K562 (cell line): ENCODE results near the gene PIGM. TPM values are rescaled to one million over a fixed set of nuclear protein-coding genes. Genes with fewer than 3 reads are reported as not detected.

Source experiments
- BCOR ChIP-seq: fragments of 450-650 bp; IDR thresholded peaks from 2 replicates; pipeline ENCODE4 v1.6.1; 2016
- CBX8 ChIP-seq: fragments of 200-600 bp; sonication (generic); IDR thresholded peaks from 2 replicates; pipeline ENCODE4 v1.6.1; 2012; ENCODE audit warnings: borderline replicate concordance, mixed run types, low read depth, mild to moderate bottlenecking, moderate library complexity, mixed read lengths, low read length, control low read depth, inconsistent platforms; ENCODE audit not compliant: poor library complexity, severe bottlenecking; ENCODE audit errors: extremely low read depth
- EP300 ChIP-seq: IDR thresholded peaks from 2 replicates; pipeline ENCODE4 v1.6.1; 2012; ENCODE audit warnings: low read length, improper control_type of control experiment
- ERF ChIP-seq: fragments of 450-650 bp; formaldehyde crosslinking; IDR thresholded peaks from 2 replicates; pipeline ENCODE4 v1.4.0; 2020; ENCODE audit warnings: mild to moderate bottlenecking, mixed read lengths
- ETV1 ChIP-seq: fragments of 450-650 bp; conservative IDR thresholded peaks from 2 replicates; pipeline ENCODE4 v1.6.1; 2016; ENCODE audit warnings: missing genetic modification characterization, control low read depth, low read depth, missing compliant biosample characterization
- KDM4B ChIP-seq, 2 experiments: fragments of 450-650 bp in 1 of 2; sonication (generic) in 1 of 2; IDR thresholded peaks; 2 replicates each; pipeline ENCODE4 v1.6.1; 2016 to 2017; ENCODE audit warnings: borderline replicate concordance in 2 of 2, antibody characterized with exemption in 1 of 2, low read depth in 1 of 2, mild to moderate bottlenecking in 1 of 2
- KLF16 ChIP-seq: IDR thresholded peaks from 2 replicates; pipeline ENCODE4 v1.6.1; 2016; ENCODE audit warnings: antibody characterized with exemption
- KLF6 ChIP-seq: fragments of 250-450 bp; sonication (Bioruptor Pico); IDR thresholded peaks from 2 replicates; pipeline ENCODE4 v1.4.0; 2020; ENCODE audit warnings: mild to moderate bottlenecking, moderate library complexity, borderline replicate concordance
- NRF1 ChIP-seq, 2 experiments: fragments of 450-650 bp; IDR thresholded peaks in 1 of 2; conservative IDR thresholded peaks in 1 of 2; 2 replicates each; pipeline ENCODE4 v1.6.1; 2014; ENCODE audit warnings: mild to moderate bottlenecking in 2 of 2
- OTX1 ChIP-seq: fragments of 450-650 bp; formaldehyde crosslinking; IDR thresholded peaks from 2 replicates; pipeline ENCODE4 v1.4.0; 2022; ENCODE audit warnings: mild to moderate bottlenecking
- POLR3G ChIP-seq: IDR thresholded peaks from 2 replicates; pipeline ENCODE4 v1.6.1; 2011; ENCODE audit not compliant: insufficient read length, insufficient replicate concordance; ENCODE audit errors: extremely low read depth
- POU5F1 ChIP-seq: fragments of 150-350 bp; IDR thresholded peaks from 2 replicates; pipeline ENCODE4 v1.6.1; 2014; ENCODE audit warnings: borderline replicate concordance, low read length, low read depth, mild to moderate bottlenecking; ENCODE audit not compliant: partially characterized antibody
- PURB ChIP-seq: sonication (generic); formaldehyde crosslinking; IDR thresholded peaks from 2 replicates; pipeline ENCODE4 v1.9.0; 2021; ENCODE audit warnings: low read depth, mild to moderate bottlenecking, missing genetic modification reagents
- SMAD1 ChIP-seq: fragments of 150-350 bp; IDR thresholded peaks from 2 replicates; pipeline ENCODE4 v1.6.1; 2014; ENCODE audit warnings: low read length, low read depth; ENCODE audit not compliant: partially characterized antibody
- SMAD3 ChIP-seq: fragments of 450-650 bp; formaldehyde crosslinking; conservative IDR thresholded peaks from 2 replicates; pipeline ENCODE4 v1.4.0; 2020; ENCODE audit warnings: mild to moderate bottlenecking
- STAG1 ChIP-seq: sonication (generic); formaldehyde crosslinking; IDR thresholded peaks from 2 replicates; pipeline ENCODE4 v1.5.0; 2020; ENCODE audit warnings: missing genetic modification reagents, borderline replicate concordance
- TBL1XR1 ChIP-seq, 2 experiments: IDR thresholded peaks; 2 replicates each; pipeline ENCODE4 v1.6.1; 2012; ENCODE audit warnings: improper control_type of control experiment in 2 of 2, low read length in 2 of 2, mild to moderate bottlenecking in 1 of 2
- ZFP1 ChIP-seq: fragments of 450-650 bp; formaldehyde crosslinking; IDR thresholded peaks from 2 replicates; pipeline ENCODE4 v1.4.0; 2020; ENCODE audit warnings: mild to moderate bottlenecking, mixed read lengths
- ZFP91 ChIP-seq: sonication (generic); formaldehyde crosslinking; IDR thresholded peaks from 2 replicates; pipeline ENCODE4 v1.8.0; 2022; ENCODE audit warnings: mild to moderate bottlenecking, missing genetic modification reagents
- ZNF12 ChIP-seq: sonication (generic); formaldehyde crosslinking; IDR thresholded peaks from 2 replicates; pipeline ENCODE4 v1.4.0; 2020; ENCODE audit warnings: mild to moderate bottlenecking, missing genetic modification reagents
- ZNF146 ChIP-seq: IDR thresholded peaks from one replicate; pipeline ENCODE4 v1.6.1; 2018; ENCODE audit warnings: missing compliant biosample characterization; ENCODE audit not compliant: unreplicated experiment
- ZNF217 ChIP-seq: sonication (generic); formaldehyde crosslinking; IDR thresholded peaks from 2 replicates; pipeline ENCODE4 v1.8.0; 2022; ENCODE audit warnings: mild to moderate bottlenecking, missing genetic modification reagents
- ZNF316 ChIP-seq: fragments of 450-650 bp; IDR thresholded peaks from 2 replicates; pipeline ENCODE4 v1.6.1; 2016
- ZNF561 ChIP-seq: fragments of 450-650 bp; formaldehyde crosslinking; conservative IDR thresholded peaks from 2 replicates; pipeline ENCODE4 v1.4.0; 2020; ENCODE audit warnings: mild to moderate bottlenecking, moderate library complexity
- ZNF77 ChIP-seq: fragments of 250-450 bp; sonication (Bioruptor Pico); IDR thresholded peaks from 2 replicates; pipeline ENCODE4 v1.5.0; 2020
- polyA plus RNA-seq, 8 experiments: library from polyadenylated mRNA; depleted of rRNA in 4 of 8; stranded (reverse) in 5 of 8; unstranded in 3 of 8; fragments of >200 nt; fragmentation: Nextera tagmentation in 2 of 8; fragmentation: Illumina TruSeq in 1 of 8; extraction: Ambion mirVana in 2 of 8; extraction: Trizol in 1 of 8; gene quantifications; 2 replicates each; pipeline versions ENCODE4 v1.2.1 to v1.2.3, GENCODE V29; 2011 to 2014; ENCODE audit warnings: inconsistent platforms in 1 of 8, missing spikeins in 1 of 8
- total RNA-seq, 7 experiments: library from RNA; depleted of rRNA in 6 of 7; stranded (reverse); fragments of >200 nt in 6 of 7; fragmentation: Illumina TruSeq in 2 of 7; extraction: Trizol in 2 of 7; gene quantifications; 2 replicates each; pipeline versions ENCODE4 v1.2.1 to v1.2.3, GENCODE V29; 2011 to 2021; ENCODE audit warnings: low replicate concordance in 1 of 7

PIGM gene
- total and polyA plus RNA-seq, 9 of the 15 experiments (the other 6 are each of a cell fraction or from before 2014, with no cell fraction given): 2.6 to 6.7 (median 4.3) TPM

DNA sequence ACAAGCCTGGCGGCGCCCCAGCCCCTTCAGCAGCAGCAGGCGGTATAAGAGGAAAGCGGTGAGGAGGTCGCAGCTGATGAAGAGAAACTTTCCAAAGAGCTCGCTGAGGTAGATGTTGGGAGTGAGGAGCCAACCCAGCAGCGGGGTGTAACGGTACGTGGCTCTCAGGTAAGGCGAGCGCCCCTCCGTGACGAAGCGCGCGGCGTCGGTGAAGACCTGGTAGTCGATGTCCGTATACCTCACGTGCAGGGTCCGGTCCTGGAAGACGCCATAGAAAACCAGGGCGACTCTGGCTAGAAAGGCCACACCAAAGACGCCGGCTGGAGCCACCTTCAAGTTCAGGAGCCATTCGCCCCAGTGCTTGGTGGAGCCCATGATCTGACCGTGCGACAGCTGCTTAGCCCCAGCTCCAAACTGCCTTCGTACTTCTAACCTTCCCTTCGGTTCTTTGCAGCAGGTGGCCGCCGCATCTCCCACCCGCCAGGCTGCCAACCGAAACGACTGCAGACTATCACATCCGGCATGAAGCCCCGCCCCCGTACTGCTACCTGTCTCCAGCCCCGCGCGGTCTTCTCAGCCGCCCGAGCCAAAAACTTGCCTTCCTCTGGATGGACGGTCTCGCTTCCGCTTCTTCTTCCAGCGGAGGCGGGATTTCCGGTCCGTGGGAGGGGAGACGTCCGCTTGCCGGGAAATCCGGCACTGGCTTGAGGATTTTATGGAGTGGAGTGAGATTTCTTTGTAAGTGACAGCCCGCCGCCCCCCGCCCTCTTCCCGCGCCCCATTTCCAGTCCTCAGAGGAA lies at the start of gene PIGM (continued):
- TF ChIP-seq POU5F1 (no peak), KDM4B (IDR thresholded peaks at IDR 0.05; ENCODE audit: borderline replicate concordance in 2 of 2, low read depth in 1 of 2) (no peak; a peak in 1 of 4 replicates), POLR3G (no peak), ZNF316 (no peak), NRF1 (conservative IDR thresholded peaks at IDR 0.05 in 1 of 2, IDR thresholded peaks at IDR 0.05 in 1 of 2) (peak; percentile 18 to 30; a peak in 2 of 4 replicates), KLF16 (no peak), OTX1 (CRISPR knock-in tag) (no peak), ZFP1 (CRISPR knock-in tag) (no peak), SMAD3 (CRISPR knock-in tag) (no peak), STAG1 (CRISPR knock-in tag) (no peak), ZNF12 (CRISPR knock-in tag) (peak; percentile 19; the same call in 1 of the 2 replicates), ZNF561 (CRISPR knock-in tag) (no peak), BCOR (0 out of 2 replicates have a peak, but pooled peaks have one; percentile 16), EP300 (no peak), ERF (CRISPR knock-in tag) (no peak), ZNF146 (CRISPR knock-in tag) (no peak), ZFP91 (CRISPR knock-in tag) (no peak), PURB (CRISPR knock-in tag) (no peak), KLF6 (no peak), CBX8 (no peak), SMAD1 (no peak), TBL1XR1 (IDR thresholded peaks at IDR 0.05; ENCODE audit: low read length in 2 of 2) (no peak), ETV1 (tag) (peak; percentile 85), ZNF217 (CRISPR knock-in tag) (no peak), ZNF77 (CRISPR knock-in tag) (no peak)
